Measurements from ENCODE around the gene TBX10. TPM values are rescaled to one million over a fixed set of nuclear protein-coding genes. Genes with fewer than 3 reads are reported as not detected.
"Not testable (repeated sequence)": the region's sequence is repeated elsewhere in the genome, so short reads cannot be mapped to it uniquely, and the experiment has no call there.

The TBX10 gene
- total RNA-seq, 6 donors from 2014 or later, result not detected

GRCh38 chr11:67662142-67662834 lies 22.7 kb upstream of the TBX10 start:
- no peaks in the 10 kb centered on the region for H3K9me3 ChIP-seq
- no peaks in the 10 kb centered on the region for H3K36me3 ChIP-seq
- ATAC-seq (ENCODE audit: low FRiP score in 2 of 2) (no peak), DNase-seq (no peak)
- H3K27ac ChIP-seq, result no peak overlapping the region
- TF ChIP-seq POLR2AphosphoS5 (IDR thresholded peaks at IDR 0.05) (no peak), EP300 (IDR thresholded peaks at IDR 0.05) (no peak), POLR2A (IDR thresholded peaks at IDR 0.05) (no peak), CTCF (IDR thresholded peaks at IDR 0.05) (no peak)
- H3K27me3 ChIP-seq, result no peaks in the 10 kb centered on the region
- 91 to 96% methylated on average over 11 to 12 of the region's 12 CpGs for WGBS, 2 donors
- no peak overlapping the region for H3K4me3 ChIP-seq
- H3K4me1 ChIP-seq, result no peaks in the 10 kb centered on the region

GRCh38 chr11:67660752-67661151 lies 21.2 kb upstream of the TBX10 start:
- DNase-seq, result not testable (repeated sequence)
- WGBS, 2 donors, result 46 to 74% methylated on average over 2 to 5 of the region's 5 CpGs

GRCh38 chr11:67659651-67660165 lies 20.1 kb upstream of the TBX10 start:
- H3K4me3 ChIP-seq; H3K4me1 ChIP-seq; H3K27ac ChIP-seq; ATAC-seq (ENCODE audit: low FRiP score in 2 of 2); H3K9me3 ChIP-seq; DNase-seq; H3K27me3 ChIP-seq; H3K36me3 ChIP-seq: not testable (repeated sequence)
- 58 to 63% methylated on average over 5 of the region's 5 CpGs for WGBS, 2 donors

More at GRCh38 chr11:67660752-67661151, 21.2 kb upstream of the TBX10 start:
- not testable (repeated sequence) for H3K9me3 ChIP-seq; H3K4me3 ChIP-seq; H3K27ac ChIP-seq; ATAC-seq (ENCODE audit: low FRiP score in 2 of 2); H3K36me3 ChIP-seq; H3K27me3 ChIP-seq; H3K4me1 ChIP-seq

GRCh38 chr11:67657300-67657699 lies 17.7 kb upstream of the TBX10 start:
- ATAC-seq (ENCODE audit: low FRiP score in 2 of 2) (no peak), DNase-seq (no peak)
- Histone ChIP-seq H3K27ac (no peak overlapping the region), H3K4me3 (no peak overlapping the region), H3K9me3 (no peaks in the 10 kb centered on the region), H3K36me3 (no peaks in the 10 kb centered on the region), H3K27me3 (no peaks in the 10 kb centered on the region), H3K4me1 (no peaks in the 10 kb centered on the region)
- TF ChIP-seq EP300 (IDR thresholded peaks at IDR 0.05) (no peak), POLR2AphosphoS5 (IDR thresholded peaks at IDR 0.05) (no peak), CTCF (IDR thresholded peaks at IDR 0.05) (no peak), POLR2A (IDR thresholded peaks at IDR 0.05) (no peak)
- WGBS, 2 donors, result 38 to 43% methylated on average over 3 of the region's 3 CpGs

- no peak for DNase-seq
- H3K4me1 ChIP-seq, result no peaks in the 10 kb centered on the region
- no peaks in the 10 kb centered on the region for H3K36me3 ChIP-seq
- no peaks in the 10 kb centered on the region for H3K27me3 ChIP-seq
- no peak for ATAC-seq (ENCODE audit: low FRiP score in 2 of 2)
- no peak for TF ChIP-seq EP300 (IDR thresholded peaks at IDR 0.05)
- TF ChIP-seq POLR2AphosphoS5 (IDR thresholded peaks at IDR 0.05), result no peak
- TF ChIP-seq POLR2A (IDR thresholded peaks at IDR 0.05), result no peak
- no peak for TF ChIP-seq CTCF (IDR thresholded peaks at IDR 0.05)
- no peak overlapping the region for H3K27ac ChIP-seq
- H3K9me3 ChIP-seq, result no peaks in the 10 kb centered on the region
- WGBS, 2 donors, result 91 to 93% methylated on average over 4 of the region's 4 CpGs
- no peak overlapping the region for H3K4me3 ChIP-seq
These were observed 16.8 kb upstream of the TBX10 start for GRCh38 chr11:67656278-67656922.

Measured in upper lobe of left lung (tissue), 6 donors.